Fibroblast of the aortic adventitia (primary cell): ENCODE measurements around the gene TEAD1. TPM values are rescaled to one million over a fixed set of nuclear protein-coding genes. Genes with fewer than 3 reads are reported as not detected.

Source experiments
- DNase-seq: peaks from one replicate; pipeline ENCODE4 v3.0.0-alpha.2; 2010; ENCODE audit warnings: low read depth
- H3K4me3 ChIP-seq: 2 replicates; pipeline ENCODE4 v1.5.1; 2011; ENCODE audit warnings: low read depth, mild to moderate bottlenecking, control low read depth, low read length, moderate library complexity
- CTCF ChIP-seq: IDR thresholded peaks from 2 replicates; pipeline ENCODE4 v1.5.1; 2011; ENCODE audit warnings: mild to moderate bottlenecking, low read length, control low read depth, inconsistent platforms; ENCODE audit not compliant: insufficient read depth
- total RNA-seq: library from RNA; depleted of rRNA; stranded (reverse); fragments of >200 nt; gene quantifications from 2 replicates; pipeline ENCODE4 v1.2.3, GENCODE V29; 2012; ENCODE audit warnings: low replicate concordance

The TEAD1 gene
- 117 and 131 TPM in 2 replicates for total RNA-seq

DNA sequence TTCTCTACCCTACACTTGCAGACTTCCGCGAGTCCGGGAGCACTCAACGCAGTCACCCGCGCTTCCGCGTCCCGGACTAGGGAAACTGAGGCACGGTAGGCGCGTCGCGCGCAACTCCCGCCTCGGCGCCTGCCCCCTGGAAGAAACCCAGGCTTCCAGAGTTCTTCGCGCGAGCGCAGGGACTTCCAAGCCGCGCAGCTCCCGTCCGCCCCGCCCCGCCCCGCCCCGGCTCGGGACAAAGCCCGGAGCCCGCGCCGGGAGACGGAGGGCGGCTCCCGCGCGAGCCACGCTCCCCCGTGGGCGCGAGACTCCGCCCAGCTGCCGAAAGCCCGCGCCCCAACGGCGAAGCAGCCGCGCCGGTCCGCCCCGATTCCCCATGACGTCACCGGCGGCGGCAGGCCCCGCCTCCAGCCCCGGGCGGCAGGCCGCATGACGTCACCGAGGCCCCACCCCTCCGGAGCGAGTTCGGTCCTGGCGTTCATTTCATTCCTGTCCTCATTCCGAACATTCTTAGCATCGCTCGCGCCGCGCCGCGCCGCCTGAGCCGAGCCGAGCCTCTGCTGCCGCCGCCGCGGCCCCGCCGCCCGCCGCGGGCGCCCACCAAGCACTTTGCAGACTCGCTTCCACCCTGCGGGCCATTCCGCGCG lies at the start of gene TEAD1:
Gene TEAD1, plus strand, starts transcription at position 498 of the 647 bp plus-strand sequence.
- peak within 1 kb of the TSS; percentile 73 for H3K4me3 ChIP-seq
- no peak for TF ChIP-seq CTCF
- peak; percentile 96 for DNase-seq

GRCh38 chr11:12624595-12624994 lies 49.6 kb upstream of the TEAD1 start:
- no peak for TF ChIP-seq CTCF
- H3K4me3 ChIP-seq, result no peak overlapping the region
- no peak for DNase-seq

DNA sequence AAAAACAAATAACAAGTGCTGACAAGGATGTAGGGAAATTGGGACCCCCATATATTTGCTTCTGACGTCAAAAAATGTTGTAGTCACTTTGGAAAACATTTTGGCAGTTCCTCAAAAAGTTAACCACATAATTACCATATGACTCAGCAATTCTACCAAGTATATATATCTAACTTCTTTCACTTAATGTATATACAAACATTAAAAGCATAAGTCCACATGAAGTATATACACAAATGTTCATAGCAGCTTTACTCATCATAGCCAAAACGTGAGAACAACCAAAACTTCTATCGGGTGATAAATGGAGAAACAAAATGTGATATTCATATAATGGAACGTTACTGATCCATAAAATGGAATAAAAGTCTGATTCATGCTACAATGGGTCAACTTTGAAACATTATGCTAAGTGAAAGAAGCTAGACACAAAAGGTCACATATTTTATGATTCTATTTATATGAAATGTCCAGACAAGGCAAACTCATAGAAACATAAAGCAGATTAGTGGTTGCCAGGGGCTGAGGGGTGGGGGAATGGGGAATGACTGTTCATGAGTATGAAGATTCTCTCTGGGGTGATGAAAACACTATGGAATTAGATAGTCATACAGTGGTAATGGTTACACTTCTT lies 48.7 kb upstream of the TEAD1 start:
- H3K4me3 ChIP-seq, result no peak overlapping the region
- peak; percentile 39 for DNase-seq
- TF ChIP-seq CTCF, result no peak

- TF ChIP-seq CTCF, result no peak
- H3K4me3 ChIP-seq, result no peak overlapping the region
- no peak for DNase-seq
These were observed 47.6 kb upstream of the TEAD1 start for GRCh38 chr11:12626616-12627015.

- H3K4me3 ChIP-seq, result no peak overlapping the region
- TF ChIP-seq CTCF, result no peak
- no peak for DNase-seq
These were observed 45.9 kb upstream of the TEAD1 start for GRCh38 chr11:12628314-12628713.

DNA sequence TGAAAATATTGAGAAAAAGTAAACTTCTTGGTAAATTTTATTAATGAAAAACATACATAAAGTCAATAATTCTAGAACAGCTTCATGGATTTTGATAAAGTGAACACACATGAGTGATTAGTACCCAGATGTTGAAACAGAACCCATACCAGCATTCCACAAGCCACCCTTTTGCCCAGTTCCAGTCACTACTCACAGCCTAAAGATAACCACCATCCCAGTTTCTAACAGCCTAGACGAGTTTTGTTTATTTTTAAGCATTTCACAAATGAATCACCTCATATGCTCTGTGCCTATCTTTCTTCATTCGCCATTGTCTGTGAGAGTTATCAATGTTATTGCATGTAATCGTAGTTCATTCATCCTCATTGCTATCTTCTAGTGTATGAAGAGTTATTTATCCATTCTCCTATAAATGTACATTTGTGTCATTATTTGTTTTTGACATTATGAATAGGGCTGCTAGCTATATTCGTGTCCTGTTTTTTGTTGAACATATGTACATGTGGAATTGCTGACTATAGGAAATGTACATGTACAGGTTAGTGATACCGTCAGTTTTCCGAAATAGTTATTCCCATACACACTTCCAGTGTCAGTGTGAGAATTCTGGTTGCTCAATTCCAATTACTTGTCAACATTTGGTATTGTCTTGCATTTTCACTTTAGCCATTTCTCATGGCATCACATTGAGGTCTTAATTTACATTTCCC lies 44.5 kb upstream of the TEAD1 start:
- peak; percentile 73 for DNase-seq
- H3K4me3 ChIP-seq, result no peak overlapping the region
- no peak for TF ChIP-seq CTCF
